ENCODE measurements around the gene URI1.

DNA sequence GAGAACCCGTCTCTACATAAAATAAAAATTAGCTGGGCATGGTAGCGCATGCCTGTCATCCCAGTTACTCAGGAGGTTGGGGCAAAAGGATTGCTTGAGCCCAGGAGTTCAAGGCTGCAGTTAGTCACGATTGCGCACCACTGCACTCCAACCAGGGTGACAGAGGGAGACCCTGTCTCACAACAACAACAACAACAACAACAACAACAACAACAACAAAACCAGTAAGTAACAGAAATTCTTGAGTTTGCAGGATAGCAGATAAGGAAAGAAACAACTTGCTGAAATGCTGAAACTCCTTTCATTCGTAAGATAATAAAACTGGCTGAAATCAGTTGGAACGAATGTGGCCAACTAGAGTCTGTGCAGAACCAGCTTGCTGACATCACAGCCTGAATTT lies 23.1 kb upstream of the URI1 start:
- TF ChIP-seq, protein P1, sequence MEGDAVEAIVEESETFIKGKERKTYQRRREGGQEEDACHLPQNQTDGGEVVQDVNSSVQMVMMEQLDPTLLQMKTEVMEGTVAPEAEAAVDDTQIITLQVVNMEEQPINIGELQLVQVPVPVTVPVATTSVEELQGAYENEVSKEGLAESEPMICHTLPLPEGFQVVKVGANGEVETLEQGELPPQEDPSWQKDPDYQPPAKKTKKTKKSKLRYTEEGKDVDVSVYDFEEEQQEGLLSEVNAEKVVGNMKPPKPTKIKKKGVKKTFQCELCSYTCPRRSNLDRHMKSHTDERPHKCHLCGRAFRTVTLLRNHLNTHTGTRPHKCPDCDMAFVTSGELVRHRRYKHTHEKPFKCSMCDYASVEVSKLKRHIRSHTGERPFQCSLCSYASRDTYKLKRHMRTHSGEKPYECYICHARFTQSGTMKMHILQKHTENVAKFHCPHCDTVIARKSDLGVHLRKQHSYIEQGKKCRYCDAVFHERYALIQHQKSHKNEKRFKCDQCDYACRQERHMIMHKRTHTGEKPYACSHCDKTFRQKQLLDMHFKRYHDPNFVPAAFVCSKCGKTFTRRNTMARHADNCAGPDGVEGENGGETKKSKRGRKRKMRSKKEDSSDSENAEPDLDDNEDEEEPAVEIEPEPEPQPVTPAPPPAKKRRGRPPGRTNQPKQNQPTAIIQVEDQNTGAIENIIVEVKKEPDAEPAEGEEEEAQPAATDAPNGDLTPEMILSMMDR (conservative IDR thresholded peaks at IDR 0.05), result no peak
- TF ChIP-seq EZH2 (IDR thresholded peaks at IDR 0.05; ENCODE audit: low read depth), result no peak

Measured in PC-9 (cell line).